Epithelial cell of prostate (primary cell): ENCODE results near the gene CTNNBL1.
"Not testable (repeated sequence)": the region's sequence is repeated elsewhere in the genome, so short reads cannot be mapped to it uniquely, and the experiment has no call there.

Experiments used
- DNase-seq: peaks from one replicate; pipeline ENCODE4 v3.0.0-alpha.2; 2011; ENCODE audit warnings: low read depth, low spot score
- H3K27ac ChIP-seq: fragments of 450-650 bp; 2 replicates; pipeline ENCODE4 v1.5.1; 2017; ENCODE audit warnings: mild to moderate bottlenecking

CTNNBL1 gene

GRCh38 chr20:37677969-37678861 lies 15.6 kb upstream of the CTNNBL1 start:
- DNase-seq, result no peak

GRCh38 chr20:37679751-37680150 lies 14.1 kb upstream of the CTNNBL1 start:
- not testable (repeated sequence) for DNase-seq, H3K27ac ChIP-seq

More at GRCh38 chr20:37677969-37678861, 15.6 kb upstream of the CTNNBL1 start:
- no peak overlapping the region for H3K27ac ChIP-seq

GRCh38 chr20:37680420-37680819 lies 13.4 kb upstream of the CTNNBL1 start:
- no peak overlapping the region for H3K27ac ChIP-seq
- DNase-seq, result peak; percentile 8

DNA sequence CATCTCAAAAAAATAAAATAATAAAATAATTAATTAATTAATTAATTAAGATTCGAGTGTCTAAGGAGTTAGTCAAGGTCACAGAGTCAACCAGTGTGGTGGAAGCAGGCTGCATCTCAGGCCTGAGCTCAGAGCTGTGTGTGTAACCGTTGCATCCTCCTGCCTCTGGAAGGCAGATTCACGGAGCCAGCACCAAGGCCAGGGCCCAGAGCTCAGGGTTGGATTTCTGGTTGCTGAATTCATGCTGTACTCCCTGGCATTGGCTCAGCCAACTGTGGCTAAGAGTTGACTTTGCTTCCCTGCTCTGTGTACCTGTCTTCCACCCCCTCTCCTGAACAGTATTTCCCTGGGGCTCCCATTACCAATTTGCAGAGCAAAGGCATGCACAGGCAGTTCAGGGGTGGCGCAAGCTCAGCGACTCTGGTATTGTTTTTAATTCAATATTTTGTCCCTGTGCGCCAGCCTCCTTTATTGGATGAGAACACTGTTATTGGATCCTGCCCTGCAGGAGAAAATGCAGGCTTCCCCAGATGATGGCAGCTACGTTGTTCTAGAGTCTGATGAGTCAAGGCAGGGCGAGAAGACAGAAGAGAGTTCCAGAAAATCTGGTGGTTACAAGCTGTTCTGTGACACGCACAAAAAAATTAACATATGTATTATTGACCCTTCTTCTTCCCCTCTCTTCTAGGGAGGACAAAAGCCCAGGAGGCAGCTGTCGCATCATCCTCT lies 12.3 kb upstream of the CTNNBL1 start:
- DNase-seq, result no peak

GRCh38 chr20:37683146-37683545 lies 10.7 kb upstream of the CTNNBL1 start:
- DNase-seq, result not testable (repeated sequence)

More for the DNA sequence above, 12.3 kb upstream of the CTNNBL1 start:
- no peak overlapping the region for H3K27ac ChIP-seq

DNA sequence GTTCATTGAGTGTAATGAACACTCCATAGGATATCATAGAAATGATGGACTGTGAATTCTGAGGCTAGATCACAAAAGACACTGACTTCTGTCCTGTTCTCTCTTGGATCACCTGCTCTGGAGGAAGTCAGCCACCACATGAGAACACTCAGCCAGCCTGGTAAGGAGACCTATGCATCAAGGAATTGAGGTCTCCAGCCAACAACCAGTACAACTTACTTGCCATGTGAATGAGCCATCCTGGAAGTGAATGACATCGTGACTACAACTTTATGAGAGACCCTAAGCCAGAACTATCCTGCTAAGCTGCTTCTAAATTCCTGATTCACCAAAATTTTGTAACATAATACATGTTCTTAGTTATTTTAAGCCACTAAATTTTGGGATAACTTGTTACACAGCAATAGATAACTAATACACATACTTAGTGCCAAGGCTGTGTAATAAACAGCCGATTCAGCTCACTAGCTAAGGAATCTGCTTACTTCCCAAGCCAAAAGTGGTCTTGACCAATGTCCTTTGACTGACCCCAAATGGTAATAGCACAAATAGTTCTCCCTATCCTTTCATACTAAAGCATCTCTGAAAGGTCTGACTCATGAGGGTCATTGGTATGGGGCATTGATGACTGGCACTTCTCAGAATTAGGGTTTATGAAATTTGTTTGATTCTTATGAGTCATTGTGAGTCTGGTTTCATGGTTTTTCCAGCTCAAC lies 6.9 kb upstream of the CTNNBL1 start:
- DNase-seq, result no peak
- no peak overlapping the region for H3K27ac ChIP-seq

More at GRCh38 chr20:37683146-37683545, 10.7 kb upstream of the CTNNBL1 start:
- H3K27ac ChIP-seq, result not testable (repeated sequence)

- DNase-seq, result no peak
- H3K27ac ChIP-seq, result no peak overlapping the region
These were observed 6.4 kb upstream of the CTNNBL1 start for GRCh38 chr20:37687478-37687805.

GRCh38 chr20:37688093-37688492 lies 5.7 kb upstream of the CTNNBL1 start:
- no peak overlapping the region for H3K27ac ChIP-seq
- DNase-seq, result no peak

DNA sequence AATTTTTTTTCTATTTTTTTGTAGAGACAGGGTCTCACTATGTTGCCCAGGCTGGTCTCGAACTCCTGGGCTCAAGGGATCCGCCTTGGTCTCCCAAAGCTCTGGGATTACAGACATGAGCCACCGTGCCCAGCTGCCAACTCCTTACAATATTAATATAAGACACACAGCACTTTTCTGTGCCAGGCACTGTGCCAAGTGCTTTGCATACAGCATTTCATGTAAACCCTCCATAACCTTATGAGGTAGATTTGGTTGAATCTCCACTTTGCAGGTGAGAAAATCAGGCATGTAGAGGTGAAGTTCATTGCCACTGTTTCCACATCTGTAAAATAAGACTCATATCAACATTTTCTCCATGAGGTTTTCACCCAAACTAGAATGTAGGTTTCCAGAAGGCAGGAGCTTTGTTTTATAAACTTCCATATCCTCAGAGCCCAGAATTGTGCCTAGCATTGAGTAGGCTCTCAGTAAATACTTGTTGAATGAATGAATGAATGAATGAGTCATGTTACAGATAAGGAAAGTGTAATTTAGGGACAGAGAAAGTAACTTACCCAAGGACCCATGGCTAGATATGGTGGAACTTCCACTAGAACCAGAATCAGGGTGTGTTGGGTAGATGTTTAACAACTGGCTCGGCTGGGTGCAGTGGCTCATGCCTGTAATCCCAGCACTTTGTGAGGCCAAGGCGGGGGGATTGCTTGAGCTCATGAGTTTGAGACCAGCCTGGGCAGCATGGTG lies 3.0 kb upstream of the CTNNBL1 start:
- H3K27ac ChIP-seq, result no peak overlapping the region
- DNase-seq, result no peak

GRCh38 chr20:37692459-37693166 lies 1.2 kb upstream of the CTNNBL1 start:
- no peak overlapping the region for H3K27ac ChIP-seq

DNA sequence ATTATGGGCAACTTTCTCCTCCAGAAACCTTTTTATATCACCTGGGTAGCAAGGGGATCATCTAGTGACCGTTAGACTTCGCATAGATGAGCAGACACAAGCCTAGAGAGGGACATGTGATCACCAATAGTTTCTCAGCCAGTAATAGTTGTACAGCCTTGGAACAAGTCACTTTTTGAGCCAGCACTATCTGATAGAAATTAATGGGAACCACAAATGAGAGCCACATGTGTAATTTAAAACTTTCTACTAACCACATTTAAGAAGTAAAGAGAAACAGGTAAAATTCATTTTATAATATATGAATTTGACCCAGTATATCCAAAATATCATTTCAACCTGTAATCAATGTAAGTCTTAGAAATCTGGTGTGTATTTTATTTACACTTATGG lies 592 bp upstream of the CTNNBL1 start:
- no peak overlapping the region for H3K27ac ChIP-seq
- DNase-seq, result no peak

More at GRCh38 chr20:37692459-37693166, 1.2 kb upstream of the CTNNBL1 start:
- no peak for DNase-seq

- H3K27ac ChIP-seq, result no peak overlapping the region
- no peak for DNase-seq
These were observed 2.0 kb downstream of the CTNNBL1 start for GRCh38 chr20:37695684-37696342.

DNA sequence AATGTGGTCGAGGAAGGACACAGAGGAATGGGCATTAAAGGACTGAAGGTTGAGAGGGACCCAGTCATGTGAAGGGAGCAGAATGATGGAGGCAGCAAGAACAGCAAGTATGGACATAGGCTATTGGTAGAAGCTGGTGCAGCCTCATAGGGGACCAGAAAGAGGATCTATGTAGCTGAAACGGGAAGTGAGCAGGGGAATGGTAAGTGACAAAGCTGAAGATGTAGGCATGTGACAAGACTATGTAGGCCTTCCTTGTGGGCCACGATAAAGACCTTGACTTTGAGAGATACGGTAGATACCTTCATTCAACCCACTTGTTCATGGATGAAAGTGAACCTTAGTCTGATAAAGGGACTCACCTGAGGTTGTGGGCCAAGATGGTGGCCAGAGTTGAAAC lies 3.5 kb downstream of the CTNNBL1 start:
- no peak overlapping the region for H3K27ac ChIP-seq
- DNase-seq, result no peak

DNA sequence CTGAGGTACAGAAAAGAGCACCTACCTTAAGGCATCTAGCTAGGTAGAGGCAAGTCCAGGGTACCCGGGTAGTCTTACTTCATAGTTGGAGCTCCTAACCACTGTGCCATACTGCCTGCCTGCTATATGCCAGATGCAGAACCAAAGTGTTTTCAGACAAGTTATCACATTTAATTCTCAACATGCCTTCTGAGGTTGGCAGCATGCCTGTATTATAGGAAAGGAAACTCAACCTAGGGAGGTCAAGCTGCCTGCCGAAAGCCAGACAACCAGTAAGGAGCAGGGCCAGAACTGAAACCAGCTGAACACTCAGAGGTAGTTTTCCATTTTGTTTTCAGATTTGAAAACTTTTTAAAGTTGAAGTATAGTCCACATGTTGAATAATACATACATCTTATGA lies 5.4 kb downstream of the CTNNBL1 start:
- DNase-seq, result no peak
- H3K27ac ChIP-seq, result no peak overlapping the region

- H3K27ac ChIP-seq, result no peak overlapping the region
- no peak for DNase-seq
These were observed 6.5 kb downstream of the CTNNBL1 start for GRCh38 chr20:37700301-37700700.

- DNase-seq, result peak; percentile 10
- H3K27ac ChIP-seq, result not testable (repeated sequence)
These were observed 7.8 kb downstream of the CTNNBL1 start for GRCh38 chr20:37701676-37702075.

DNA sequence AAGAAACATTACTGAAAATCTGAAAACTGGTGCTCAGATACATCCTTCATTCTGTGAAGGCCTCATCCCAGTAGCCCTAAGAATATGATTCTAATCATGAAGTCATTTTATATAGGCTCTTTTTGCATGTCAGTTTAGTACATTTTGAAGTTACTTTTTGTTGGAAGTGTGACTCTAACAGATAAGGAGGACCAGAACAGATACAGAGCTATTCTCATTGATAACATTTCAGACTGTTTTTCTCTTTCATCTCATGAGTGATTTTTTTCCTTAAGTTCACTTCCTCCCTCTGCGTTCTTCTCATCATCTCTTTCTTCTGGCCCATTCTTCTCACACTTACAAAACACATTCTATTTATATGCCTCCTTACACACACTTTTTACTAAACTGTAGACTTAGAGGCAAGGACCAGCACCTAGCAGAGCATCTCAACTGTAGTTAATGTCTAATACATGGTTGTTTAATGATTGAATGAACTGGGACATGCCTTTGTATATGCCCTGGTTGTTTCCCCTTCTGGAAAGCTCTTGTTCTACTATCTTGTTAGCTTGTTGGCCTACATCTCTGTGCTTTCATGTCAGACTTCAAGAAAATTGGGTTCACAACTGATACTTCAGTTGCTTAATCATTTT lies 8.7 kb downstream of the CTNNBL1 start:
- no peak for DNase-seq
- no peak overlapping the region for H3K27ac ChIP-seq

DNA sequence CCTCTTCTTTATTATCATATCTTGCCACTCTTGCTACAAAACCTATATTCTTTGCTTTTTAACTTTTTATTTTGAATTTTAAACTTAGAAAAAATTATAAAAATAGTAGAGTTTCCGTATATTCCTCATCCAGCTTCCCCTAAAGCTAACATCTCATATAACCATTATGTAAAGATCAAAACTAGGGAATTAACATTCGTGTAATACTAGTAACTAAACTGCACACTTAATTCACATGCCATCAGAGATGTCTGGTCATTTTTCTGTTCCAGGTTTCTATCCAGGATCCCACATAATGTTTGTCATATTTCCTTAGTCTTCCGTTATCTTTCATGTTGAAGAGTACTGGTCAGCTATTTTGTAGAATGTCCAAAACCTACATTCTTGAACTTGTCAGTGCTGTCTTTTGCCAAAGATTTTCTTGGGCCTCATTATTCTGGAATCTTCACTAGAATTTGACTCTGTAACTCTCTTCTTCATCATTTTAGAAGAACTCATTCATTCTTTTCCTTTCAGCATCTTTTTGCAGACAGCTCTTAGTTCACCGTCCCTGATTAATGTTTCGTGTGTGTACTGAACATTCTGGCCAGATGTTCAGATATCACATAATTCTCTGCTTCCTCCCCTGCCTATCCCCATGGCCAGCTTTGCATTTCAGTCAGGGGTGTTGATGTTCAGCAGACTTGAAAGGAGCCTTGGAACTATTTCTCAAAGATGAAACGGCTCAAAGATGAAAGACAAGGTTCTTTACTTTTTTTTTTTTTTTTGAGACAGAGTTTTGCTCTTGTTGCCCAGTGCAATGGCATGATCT lies 9.4 kb downstream of the CTNNBL1 start:
- DNase-seq, result no peak
- no peak overlapping the region for H3K27ac ChIP-seq
